Mucosa of descending colon (tissue), 3 donors: Measurements from ENCODE around the gene USP24. TPM values are rescaled to one million over a fixed set of nuclear protein-coding genes. Genes with fewer than 3 reads are reported as not detected.

Experiments
- ATAC-seq: fragments of 200-7000 bp; cut with Tn5 transposase; one replicate; pipeline ENCODE4 v1.9.1; 2020; ENCODE audit warnings: mild to moderate bottlenecking, moderate library complexity
- DNase-seq, 3 donors: peaks; one replicate each; pipeline ENCODE4 v3.0.0-alpha.2; 2020
- H3K36me3 ChIP-seq: fragments of 200-600 bp; one replicate; pipeline ENCODE4 v1.8.0; 2021; ENCODE audit warnings: low read depth, mild to moderate bottlenecking
- H3K4me1 ChIP-seq: fragments of 200-600 bp; one replicate; pipeline ENCODE4 v1.8.0; 2021; ENCODE audit warnings: low read depth, mild to moderate bottlenecking
- H3K4me3 ChIP-seq: fragments of 200-600 bp; one replicate; pipeline ENCODE4 v1.8.0; 2021; ENCODE audit warnings: mild to moderate bottlenecking
- H3K9me3 ChIP-seq: fragments of 200-600 bp; one replicate; pipeline ENCODE4 v1.8.0; 2021; ENCODE audit warnings: mild to moderate bottlenecking
- CTCF ChIP-seq: fragments of 200-600 bp; IDR thresholded peaks from one replicate; pipeline ENCODE4 v1.8.0; 2022; ENCODE audit warnings: antibody characterized with exemption, mild to moderate bottlenecking
- intact Hi-C, 2 donors: fragments of 100-400 bp; cut with DNase I in 1 of 2; cut with micrococcal nuclease in 1 of 2; formaldehyde crosslinking; loops; one replicate each; pipeline versions ENCODE4 v1.11.0 to v1.11.1; 2022; cut with DNase I, micrococcal nuclease
- total RNA-seq, 3 donors: library from RNA; stranded (reverse); fragmentation: NEBNext Ultra II Directional in 2 of 3; extraction: Animal tissue kit (Norgen Biotek cat#: 25700) in 2 of 3; gene quantifications; one replicate each; pipeline versions ENCODE4 v1.2.1 to v1.2.4, GENCODE V29; 2021 to 2023
- donor health status: DM: no; HTN: no; CAD: no; lungs with moderate emphysema.
- donor health status: DM: no; HTN: no; CAD: no.
- donor health status: DM: no; HTN: yes; CAD: no.

Gene USP24
- total RNA-seq, 3 donors from 2014 or later = 35.5 to 51.1 (median 46.2) TPM

- no peak for ATAC-seq
- peaks cover 30% of the 10 kb centered on the region for H3K4me1 ChIP-seq
- TF ChIP-seq CTCF = no peak
- H3K4me3 ChIP-seq = no peak overlapping the region
- intact Hi-C loops = no loop called here
- H3K9me3 ChIP-seq = no peaks in the 10 kb centered on the region
- H3K36me3 ChIP-seq = no peaks in the 10 kb centered on the region
- DNase-seq = no peak
Measured at GRCh38 chr1:55210990-55211801, 4.0 kb downstream of the USP24 start.

DNA sequence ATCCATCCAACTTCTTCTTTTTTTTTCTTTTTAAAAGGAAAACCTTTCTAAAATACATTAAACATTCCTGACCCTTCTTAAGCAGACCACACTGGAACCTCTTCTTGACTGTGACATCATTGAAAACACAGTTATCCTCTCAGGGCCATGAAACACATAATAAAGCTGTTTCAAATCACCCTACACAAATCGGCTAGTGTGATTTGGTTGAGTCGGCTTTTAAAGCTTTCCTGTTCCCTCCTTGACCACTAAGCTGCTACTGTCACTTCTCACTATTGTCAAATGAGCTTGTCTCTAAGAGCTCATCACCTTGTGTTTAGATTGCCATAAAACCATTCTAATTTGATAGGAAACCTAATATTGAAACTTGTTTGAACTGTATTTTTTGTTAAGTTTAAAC, 5.9 kb downstream of the USP24 start:
- intact Hi-C loops = no loop called here
- Histone ChIP-seq H3K4me1 (peaks cover 30% of the 10 kb centered on the region), H3K4me3 (no peak overlapping the region), H3K36me3 (no peaks in the 10 kb centered on the region), H3K9me3 (no peaks in the 10 kb centered on the region)
- DNase-seq (no peak), ATAC-seq (peak; percentile 16)
- TF ChIP-seq CTCF = no peak

DNA sequence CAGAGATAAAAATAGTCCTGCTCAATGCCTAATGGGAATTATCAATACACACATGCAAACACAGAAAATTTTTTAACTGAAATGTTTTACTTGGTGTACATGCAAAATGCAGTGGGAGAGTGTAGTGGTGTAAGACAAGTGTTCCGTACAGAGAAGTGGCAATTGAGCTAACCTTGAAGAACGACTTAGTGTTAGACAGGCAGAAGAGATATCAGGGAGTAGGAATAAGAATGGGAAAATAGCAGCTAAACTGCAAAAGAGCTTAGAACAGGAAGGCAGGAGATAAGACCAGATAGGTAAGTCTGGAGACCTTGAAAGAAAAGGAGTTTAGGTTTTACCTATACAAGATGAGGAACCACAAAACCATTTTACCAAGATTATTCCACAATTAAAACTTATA, 9.0 kb downstream of the USP24 start:
- TF ChIP-seq CTCF = no peak
- no peak for ATAC-seq
- Histone ChIP-seq H3K4me1 (peaks cover 21% of the 10 kb centered on the region), H3K36me3 (no peaks in the 10 kb centered on the region), H3K4me3 (no peak overlapping the region), H3K9me3 (no peaks in the 10 kb centered on the region)
- intact Hi-C loops = no loop called here
- no peak for DNase-seq

DNA sequence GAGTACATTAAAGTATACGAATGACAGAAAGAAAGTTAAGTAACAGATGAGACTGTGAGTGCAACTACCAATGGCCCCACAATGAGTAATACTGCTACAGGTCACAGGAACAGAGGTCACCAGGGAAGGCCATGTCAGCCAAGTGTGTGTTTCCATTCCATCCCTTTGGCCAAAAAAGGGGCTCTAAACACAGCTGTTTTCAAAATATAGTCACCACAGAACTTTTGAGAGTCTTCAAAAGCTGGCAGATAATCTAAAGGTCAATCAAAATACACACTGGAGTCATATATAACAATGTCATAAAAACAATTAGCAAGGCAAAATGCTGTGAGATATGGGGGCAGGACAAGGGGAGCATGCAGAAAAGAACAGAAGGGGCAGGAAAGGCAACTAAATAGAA, 10.2 kb downstream of the USP24 start:
- no peak for TF ChIP-seq CTCF
- no peak for DNase-seq

GRCh38 chr1:55203064-55203463, 12.1 kb downstream of the USP24 start:
- H3K4me3 ChIP-seq = no peak overlapping the region
- no peak for TF ChIP-seq CTCF
- intact Hi-C loops = no loop called here
- ATAC-seq (no peak), DNase-seq (no peak)
- no peaks in the 10 kb centered on the region for H3K36me3 ChIP-seq
- H3K4me1 ChIP-seq = peaks cover 6% of the 10 kb centered on the region
- H3K9me3 ChIP-seq = no peaks in the 10 kb centered on the region

More for the DNA sequence above, 10.2 kb downstream of the USP24 start:
- no peaks in the 10 kb centered on the region for H3K36me3 ChIP-seq
- peaks cover 17% of the 10 kb centered on the region for H3K4me1 ChIP-seq
- no peaks in the 10 kb centered on the region for H3K9me3 ChIP-seq
- peak; percentile 55 for ATAC-seq
- no peak overlapping the region for H3K4me3 ChIP-seq
- intact Hi-C loops = no loop called here
